Measurements from ENCODE around the gene PRICKLE2. TPM values are rescaled to one million over a fixed set of nuclear protein-coding genes. Genes with fewer than 3 reads are reported as not detected.

Gene PRICKLE2
- total RNA-seq, 4 donors from 2014 or later = 28.8 to 48.1 (median 38.5) TPM

DNA sequence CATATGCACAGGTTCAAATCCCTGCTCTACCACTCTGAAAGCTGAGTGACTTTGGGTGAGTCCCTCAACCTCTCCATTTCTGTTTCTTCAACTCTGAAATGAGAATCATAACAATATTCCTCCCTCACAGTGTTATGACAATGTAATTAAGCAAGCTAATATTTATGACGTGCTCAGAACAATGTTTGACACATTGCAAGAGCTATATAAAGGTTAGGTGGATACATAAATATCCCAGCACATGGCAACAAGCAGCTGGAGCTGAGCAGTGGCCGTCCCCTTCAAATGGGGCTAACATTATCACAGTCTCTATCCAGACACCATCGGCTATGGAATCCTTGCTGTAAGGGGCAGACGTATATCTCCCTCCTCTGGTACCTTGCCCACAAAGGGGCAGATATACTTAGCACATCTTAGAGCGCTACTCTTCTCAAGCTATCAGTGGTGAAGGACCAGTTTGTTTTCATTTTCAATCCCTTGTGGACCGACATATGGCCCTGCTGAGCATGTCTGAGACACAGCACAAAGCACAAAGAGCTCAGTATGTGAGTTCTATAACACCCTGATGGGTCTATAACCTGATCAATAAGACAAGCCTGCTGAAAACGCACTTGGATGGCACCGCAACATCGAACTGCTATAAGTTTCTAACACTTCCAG, 80.9 kb downstream of the PRICKLE2 start:
- no peak for TF ChIP-seq CTCF (IDR thresholded peaks at IDR 0.05)
- TF ChIP-seq POLR2A (IDR thresholded peaks at IDR 0.05) = no peak
- no peak for DNase-seq
- no peaks in the 10 kb centered on the region for H3K27me3 ChIP-seq
- no peak overlapping the region for H3K27ac ChIP-seq
- intact Hi-C loops (cut with DNase I) = loop anchor here (10.0 kb wide), 1 partner anchor 100 kb away; no protein-coding TSS in a partner anchor
- peaks cover 10 to 13% of the 10 kb centered on the region in 2 donors for H3K36me3 ChIP-seq
- peaks cover 4 to 12% of the 10 kb centered on the region in 2 donors for H3K4me1 ChIP-seq
- H3K4me3 ChIP-seq (replicated peaks in 1 of 3) = no peak overlapping the region
- no peaks in the 10 kb centered on the region for H3K9me3 ChIP-seq
- 87 to 92% methylated on average over 9 of the region's 9 CpGs for WGBS, 2 donors

- intact Hi-C loops (cut with DNase I) = loop anchor here (10.0 kb wide), 1 partner anchor 99 kb away; no protein-coding TSS in a partner anchor
- DNase-seq = no peak
- 82 to 91% methylated on average over 5 of the region's 5 CpGs for WGBS, 2 donors
- Histone ChIP-seq H3K4me3 (replicated peaks in 1 of 3) (no peak overlapping the region), H3K9me3 (no peaks in the 10 kb centered on the region), H3K27me3 (no peaks in the 10 kb centered on the region), H3K4me1 (peaks cover 0 to 9% of the 10 kb centered on the region in 2 donors), H3K36me3 (peaks cover 10 to 13% of the 10 kb centered on the region in 2 donors), H3K27ac (no peak overlapping the region)
- TF ChIP-seq POLR2A (IDR thresholded peaks at IDR 0.05) (no peak), CTCF (IDR thresholded peaks at IDR 0.05) (no peak)
Observed at GRCh38 chr3:64143409-64144130, 81.7 kb downstream of the PRICKLE2 start.

- DNase-seq = no peak
- intact Hi-C loops (cut with DNase I) = loop anchor here (10.0 kb wide), 1 partner anchor 97 kb away; no protein-coding TSS in a partner anchor
- H3K27me3 ChIP-seq = no peaks in the 10 kb centered on the region
- 53 to 83% methylated on average over 3 of the region's 3 CpGs for WGBS, 2 donors
- peak overlapping the region in 1 of 3 donors; percentile 54 for H3K27ac ChIP-seq
- no peak overlapping the region for H3K4me3 ChIP-seq (replicated peaks in 1 of 3)
- peaks cover under 1 to 4% of the 10 kb centered on the region in 2 donors for H3K36me3 ChIP-seq
- TF ChIP-seq POLR2A (IDR thresholded peaks at IDR 0.05) (no peak), CTCF (IDR thresholded peaks at IDR 0.05) (no peak)
- H3K4me1 ChIP-seq = peaks cover 0 to 9% of the 10 kb centered on the region in 2 donors
- H3K9me3 ChIP-seq = no peaks in the 10 kb centered on the region
Observed at GRCh38 chr3:64141476-64141875, 83.8 kb downstream of the PRICKLE2 start.

DNA sequence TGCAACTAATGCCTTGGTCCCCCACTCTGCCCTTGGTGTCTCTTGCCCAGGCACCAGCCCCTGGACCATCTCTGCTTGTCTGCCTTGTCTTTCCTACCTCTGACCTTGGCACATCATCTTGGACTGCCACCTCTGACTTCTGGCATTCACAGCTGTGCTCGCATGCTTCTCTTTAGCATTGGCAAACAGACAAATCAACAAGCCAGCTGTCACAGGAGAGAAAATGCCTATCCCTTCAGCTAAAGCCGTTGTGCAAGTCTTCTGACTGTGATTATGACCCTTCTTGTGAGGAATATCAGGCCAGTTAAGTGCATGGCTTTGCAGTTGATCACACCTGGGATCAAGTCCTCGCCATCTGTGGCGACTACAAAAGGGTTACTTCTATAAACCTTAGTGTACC, 84.6 kb downstream of the PRICKLE2 start:
- peaks cover 0 to 9% of the 10 kb centered on the region in 2 donors for H3K4me1 ChIP-seq
- H3K4me3 ChIP-seq (replicated peaks in 1 of 3) = no peak overlapping the region
- WGBS, 2 donors = 92 to 96% methylated on average over 4 of the region's 4 CpGs
- no peak overlapping the region for H3K27ac ChIP-seq
- intact Hi-C loops (cut with DNase I) = loop anchor here (10.0 kb wide), 1 partner anchor 96 kb away; no protein-coding TSS in a partner anchor
- H3K9me3 ChIP-seq = no peaks in the 10 kb centered on the region
- DNase-seq = no peak
- TF ChIP-seq POLR2A (IDR thresholded peaks at IDR 0.05) = no peak
- no peak for TF ChIP-seq CTCF (IDR thresholded peaks at IDR 0.05)
- no peaks in the 10 kb centered on the region for H3K36me3 ChIP-seq
- no peaks in the 10 kb centered on the region for H3K27me3 ChIP-seq
